ENCODE results near the gene COA6.

- TF ChIP-seq CTCF (IDR thresholded peaks at IDR 0.05) (no peak), POLR2A (IDR thresholded peaks at IDR 0.05) (no peak)
These were observed 1.8 kb upstream of the COA6 start for GRCh38 chr1:234371414-234371813.

All from adrenal gland (tissue), 5 donors.